ENCODE measurements around the gene TIAM2. TPM values are rescaled to one million over a fixed set of nuclear protein-coding genes. Genes with fewer than 3 reads are reported as not detected.
"Not testable (repeated sequence)": the region's sequence is repeated elsewhere in the genome, so short reads cannot be mapped to it uniquely, and the experiment has no call there.

TIAM2 gene
- total RNA-seq, 1 donor from 2014 or later: 36.8 TPM

GRCh38 chr6:155090166-155090565 lies 95.1 kb downstream of the TIAM2 start:
- Mint-ChIP-seq H3K27me3 (ENCODE audit: low read depth) (no peaks in the 10 kb centered on the region), H3K9me3 (no peaks in the 10 kb centered on the region), H3K27ac (ENCODE audit: unreplicated experiment) (no peak overlapping the region), H3K4me1 (peaks cover 12% of the 10 kb centered on the region), H3K4me3 (no peak overlapping the region), H3K36me3 (ENCODE audit: low read depth) (peaks cover 9% of the 10 kb centered on the region)
- DNase-seq (ENCODE audit: low read depth, low spot score): no peak
- TF ChIP-seq, protein P1, sequence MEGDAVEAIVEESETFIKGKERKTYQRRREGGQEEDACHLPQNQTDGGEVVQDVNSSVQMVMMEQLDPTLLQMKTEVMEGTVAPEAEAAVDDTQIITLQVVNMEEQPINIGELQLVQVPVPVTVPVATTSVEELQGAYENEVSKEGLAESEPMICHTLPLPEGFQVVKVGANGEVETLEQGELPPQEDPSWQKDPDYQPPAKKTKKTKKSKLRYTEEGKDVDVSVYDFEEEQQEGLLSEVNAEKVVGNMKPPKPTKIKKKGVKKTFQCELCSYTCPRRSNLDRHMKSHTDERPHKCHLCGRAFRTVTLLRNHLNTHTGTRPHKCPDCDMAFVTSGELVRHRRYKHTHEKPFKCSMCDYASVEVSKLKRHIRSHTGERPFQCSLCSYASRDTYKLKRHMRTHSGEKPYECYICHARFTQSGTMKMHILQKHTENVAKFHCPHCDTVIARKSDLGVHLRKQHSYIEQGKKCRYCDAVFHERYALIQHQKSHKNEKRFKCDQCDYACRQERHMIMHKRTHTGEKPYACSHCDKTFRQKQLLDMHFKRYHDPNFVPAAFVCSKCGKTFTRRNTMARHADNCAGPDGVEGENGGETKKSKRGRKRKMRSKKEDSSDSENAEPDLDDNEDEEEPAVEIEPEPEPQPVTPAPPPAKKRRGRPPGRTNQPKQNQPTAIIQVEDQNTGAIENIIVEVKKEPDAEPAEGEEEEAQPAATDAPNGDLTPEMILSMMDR (conservative IDR thresholded peaks at IDR 0.05): no peak

GRCh38 chr6:155091756-155092155 lies 96.6 kb downstream of the TIAM2 start:
- no peaks in the 10 kb centered on the region for H3K27me3 Mint-ChIP-seq (ENCODE audit: low read depth)
- no peak overlapping the region for H3K4me3 Mint-ChIP-seq
- no peak for DNase-seq (ENCODE audit: low read depth, low spot score)
- peaks cover 1% of the 10 kb centered on the region for H3K9me3 Mint-ChIP-seq
- peaks cover 17% of the 10 kb centered on the region for H3K36me3 Mint-ChIP-seq (ENCODE audit: low read depth)
- H3K27ac Mint-ChIP-seq (ENCODE audit: unreplicated experiment): no peak overlapping the region
- H3K4me1 Mint-ChIP-seq: peaks cover 14% of the 10 kb centered on the region
- TF ChIP-seq, protein P1 (conservative IDR thresholded peaks at IDR 0.05): no peak

DNA sequence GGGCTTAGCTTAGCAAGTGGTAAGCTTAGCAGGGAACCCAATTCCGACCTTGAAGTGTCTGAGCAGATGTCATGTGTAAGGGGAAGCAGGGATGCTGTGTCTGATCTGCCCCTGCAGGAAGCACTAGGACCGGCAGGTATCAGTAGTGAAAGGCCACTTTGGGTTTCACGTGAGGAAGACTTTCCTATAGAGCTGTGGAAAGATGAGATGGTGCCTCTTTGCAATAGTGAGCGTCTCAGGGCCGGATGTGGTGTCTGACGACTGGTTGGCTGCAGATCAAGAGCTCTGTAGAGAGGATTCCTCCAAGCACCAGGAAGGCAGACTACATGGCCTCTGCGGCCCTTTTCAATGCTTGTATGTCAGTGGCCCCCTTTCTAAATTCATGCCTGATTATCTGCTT lies 98.3 kb downstream of the TIAM2 start:
- Mint-ChIP-seq H3K4me3 (no peak overlapping the region), H3K36me3 (ENCODE audit: low read depth) (peaks cover 27% of the 10 kb centered on the region), H3K27ac (ENCODE audit: unreplicated experiment) (no peak overlapping the region), H3K27me3 (ENCODE audit: low read depth) (no peaks in the 10 kb centered on the region), H3K4me1 (peaks cover 14% of the 10 kb centered on the region), H3K9me3 (peaks cover 9% of the 10 kb centered on the region)
- TF ChIP-seq, protein P1 (conservative IDR thresholded peaks at IDR 0.05): no peak
- no peak for DNase-seq (ENCODE audit: low read depth, low spot score)

GRCh38 chr6:155100087-155100486 lies 105.0 kb downstream of the TIAM2 start:
- H3K9me3 Mint-ChIP-seq: peaks cover 9% of the 10 kb centered on the region
- peaks cover 15% of the 10 kb centered on the region for H3K4me1 Mint-ChIP-seq
- H3K27ac Mint-ChIP-seq (ENCODE audit: unreplicated experiment): no peak overlapping the region
- H3K36me3 Mint-ChIP-seq (ENCODE audit: low read depth): peaks cover 18% of the 10 kb centered on the region
- no peak overlapping the region for H3K4me3 Mint-ChIP-seq
- TF ChIP-seq, protein P1 (conservative IDR thresholded peaks at IDR 0.05): no peak
- no peak for DNase-seq (ENCODE audit: low read depth, low spot score)
- H3K27me3 Mint-ChIP-seq (ENCODE audit: low read depth): no peaks in the 10 kb centered on the region

- TF ChIP-seq, protein P1 (conservative IDR thresholded peaks at IDR 0.05): no peak
- no peak overlapping the region for H3K4me3 Mint-ChIP-seq
Measured at GRCh38 chr6:155100591-155100990, 105.5 kb downstream of the TIAM2 start.

DNA sequence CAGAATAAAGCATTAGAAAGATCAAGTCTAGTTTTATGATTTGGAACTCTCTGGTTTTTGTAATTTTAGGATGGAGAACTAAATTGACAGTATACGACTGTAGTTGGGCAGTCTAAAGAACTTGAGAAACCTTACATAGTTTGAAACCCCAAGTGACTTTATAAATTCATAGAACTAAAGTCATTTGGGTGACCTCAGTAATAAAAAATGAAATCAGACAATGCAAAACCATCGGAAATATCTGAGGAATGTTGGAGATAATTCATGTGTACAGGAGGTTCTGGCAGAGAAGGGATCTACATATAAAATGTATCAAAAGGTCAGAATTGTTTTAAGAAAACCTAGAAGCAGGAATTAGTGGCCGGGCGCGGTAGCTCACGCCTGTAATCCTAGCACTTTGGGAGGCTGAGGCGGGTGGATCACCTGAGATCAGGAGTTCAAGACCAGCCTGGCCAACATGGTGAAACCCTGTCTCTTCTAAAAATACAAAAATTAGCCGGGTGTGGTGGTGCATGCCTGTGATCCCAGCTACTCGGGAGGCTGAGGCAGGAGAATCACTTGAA lies 108.0 kb downstream of the TIAM2 start:
- not testable (repeated sequence) for H3K27ac Mint-ChIP-seq (ENCODE audit: unreplicated experiment); H3K27me3 Mint-ChIP-seq (ENCODE audit: low read depth); H3K36me3 Mint-ChIP-seq (ENCODE audit: low read depth); H3K4me3 Mint-ChIP-seq; H3K9me3 Mint-ChIP-seq; DNase-seq (ENCODE audit: low read depth, low spot score)
- H3K4me1 Mint-ChIP-seq: peaks cover 16% of the 10 kb centered on the region

More at GRCh38 chr6:155100591-155100990, 105.5 kb downstream of the TIAM2 start:
- Mint-ChIP-seq H3K9me3 (peaks cover 9% of the 10 kb centered on the region), H3K27me3 (ENCODE audit: low read depth) (no peaks in the 10 kb centered on the region), H3K4me1 (peaks cover 10% of the 10 kb centered on the region), H3K36me3 (ENCODE audit: low read depth) (peaks cover 16% of the 10 kb centered on the region), H3K27ac (ENCODE audit: unreplicated experiment) (no peak overlapping the region)
- DNase-seq (ENCODE audit: low read depth, low spot score): no peak

All from neural crest cell (in vitro differentiated cells).